Endothelial cell of umbilical vein (primary cell): ENCODE data around the gene ATP5PD. TPM values are rescaled to one million over a fixed set of nuclear protein-coding genes. Genes with fewer than 3 reads are reported as not detected.

Source experiments
- BruUV-seq: library from RNA; stranded (reverse); fragments of 400-500 nt; replicated peaks from 2 replicates; lab custom pipeline; 2021; lab: Mats Ljungman, UMichigan
- CTCF ChIA-PET: fragments of 300-600, 350-600 bp; sonication (Branson Sonifier 250); formaldehyde crosslinking; loops from one replicate; lab custom pipeline; 2021; ENCODE audit warnings: antibody characterized with exemption, inconsistent platforms; lab: Charles Lee
- POLR2A ChIA-PET: fragments of 300-600, 350-600 bp; sonication (Branson Sonifier 250); formaldehyde crosslinking; loops from one replicate; lab custom pipeline; 2021; ENCODE audit warnings: antibody characterized with exemption, inconsistent platforms; lab: Charles Lee
- DNase-seq: peaks from one replicate; pipeline ENCODE4 v3.0.0-alpha.2; 2011; ENCODE audit warnings: low read depth, low spot score
- FAIRE-seq: peaks from 2 replicates; lab custom pipeline; 2011; peaks lifted over from hg19 to GRCh38; lab: Jason Lieb, UNC
- H2AFZ ChIP-seq: 2 replicates; pipeline ENCODE4 v1.6.0; 2012; ENCODE audit warnings: low read depth, low read length, control low read depth, inconsistent platforms
- H3K27ac ChIP-seq: 2 replicates; pipeline ENCODE4 v1.5.1; 2011; ENCODE audit warnings: low read depth, mild to moderate bottlenecking, control low read depth, low read length, moderate library complexity; ENCODE audit not compliant: insufficient read depth
- H3K27me3 ChIP-seq, 2 experiments: 2 replicates each; pipeline versions ENCODE4 v1.6.0 to v1.6.1; 2011; ENCODE audit warnings: low read length in 2 of 2, mixed read lengths in 1 of 2; ENCODE audit not compliant: control insufficient read depth in 2 of 2, insufficient read depth in 2 of 2
- H3K36me3 ChIP-seq, 2 experiments: 2 replicates in 1 of 2; 3 replicates in 1 of 2; pipeline ENCODE4 v1.5.1; 2011; ENCODE audit warnings: low read length in 2 of 2, mild to moderate bottlenecking in 1 of 2, moderate library complexity in 1 of 2; ENCODE audit not compliant: control insufficient read depth in 2 of 2, insufficient read depth in 2 of 2; ENCODE audit errors: extremely low read depth in 1 of 2
- H3K4me1 ChIP-seq: 3 replicates; pipeline ENCODE4 v1.5.1; 2011; ENCODE audit warnings: mild to moderate bottlenecking, low read length; ENCODE audit not compliant: control insufficient read depth, insufficient read depth; ENCODE audit errors: extremely low read depth
- H3K4me2 ChIP-seq: 2 replicates; pipeline ENCODE4 v1.6.1; 2011; ENCODE audit warnings: low read length, control low read depth, mixed read lengths; ENCODE audit not compliant: insufficient read depth
- H3K4me3 ChIP-seq, 3 experiments: fragments of 200-600 bp in 1 of 3; sonication (generic), shearing (Covaris generic) in 1 of 3; replicated peaks in 1 of 3; 2 replicates each; pipeline ENCODE4 v1.5.1; 2011 to 2016; ENCODE audit warnings: control low read depth in 3 of 3, low read length in 3 of 3, mild to moderate bottlenecking in 2 of 3, inconsistent platforms in 1 of 3, low read depth in 1 of 3, moderate library complexity in 1 of 3; ENCODE audit not compliant: insufficient read depth in 1 of 3
- H3K79me2 ChIP-seq: 2 replicates; pipeline ENCODE4 v1.6.0; 2012; ENCODE audit warnings: low read length, inconsistent platforms; ENCODE audit not compliant: control insufficient read depth, insufficient read depth
- H3K9ac ChIP-seq: replicated peaks from 2 replicates; pipeline ENCODE3; 2011; ENCODE audit warnings: low read length, control low read depth; ENCODE audit not compliant: insufficient read depth; ENCODE audit errors: extremely low read depth
- H3K9me1 ChIP-seq: replicated peaks from 3 replicates; pipeline ENCODE4 v1.6.0; 2011; ENCODE audit warnings: mild to moderate bottlenecking, low read length; ENCODE audit not compliant: control insufficient read depth, insufficient read depth; ENCODE audit errors: extremely low read depth
- H3K9me3 ChIP-seq: replicated peaks from 2 replicates; pipeline ENCODE4 v1.5.1; 2012; ENCODE audit warnings: low read length, inconsistent platforms; ENCODE audit not compliant: control insufficient read depth, insufficient read depth
- H4K20me1 ChIP-seq: replicated peaks from 2 replicates; pipeline ENCODE3; 2011; ENCODE audit warnings: mild to moderate bottlenecking, low read length; ENCODE audit not compliant: control insufficient read depth, insufficient read depth; ENCODE audit errors: extremely low read depth
- EZH2 ChIP-seq: IDR thresholded peaks from 2 replicates; pipeline ENCODE4 v1.6.1; 2012; ENCODE audit warnings: borderline replicate concordance, low read depth, mild to moderate bottlenecking, moderate library complexity, low read length, inconsistent platforms; ENCODE audit not compliant: severe bottlenecking
- JUN ChIP-seq: IDR thresholded peaks from 2 replicates; pipeline ENCODE4 v1.6.1; 2011; ENCODE audit warnings: borderline replicate concordance, low read depth; ENCODE audit not compliant: insufficient read length, insufficient read depth
- MAX ChIP-seq: IDR thresholded peaks from 2 replicates; pipeline ENCODE4 v1.6.1; 2011; ENCODE audit not compliant: insufficient read depth, insufficient read length
- POLR2A ChIP-seq: IDR thresholded peaks from 2 replicates; pipeline ENCODE4 v1.6.1; 2012; ENCODE audit warnings: low read depth, mild to moderate bottlenecking, control low read depth, low read length
- POLR2AphosphoS5 ChIP-seq: IDR thresholded peaks from 2 replicates; pipeline ENCODE4 v1.6.1; 2012; ENCODE audit warnings: low read depth, mild to moderate bottlenecking, control low read depth, low read length, moderate library complexity; ENCODE audit not compliant: insufficient read depth
- dilution Hi-C: fragments of 300-500 bp; cut with MboI; formaldehyde crosslinking; loops from one replicate; pipeline ENCODE4 v1.15.0; 2019; ENCODE audit warnings: low sequenced_read_pairs; ENCODE audit not compliant: extremely low pct_ligation_motif_present
- intact Hi-C: fragments of 100-400 bp; cut with micrococcal nuclease; formaldehyde crosslinking; loops from one replicate; pipeline ENCODE4 v1.10.0; 2022
- polyA plus RNA-seq, 4 experiments: library from polyadenylated mRNA; depleted of rRNA in 3 of 4; stranded (reverse) in 3 of 4; unstranded in 1 of 4; fragments of >200 nt; gene quantifications; 2 replicates each; pipeline versions ENCODE4 v1.2.1 to v1.2.3, GENCODE V29; 2011 to 2012; ENCODE audit warnings: missing spikeins in 1 of 4
- total RNA-seq: library from RNA; stranded (reverse); gene quantifications from 2 replicates; pipeline ENCODE4 v1.2.3, GENCODE V29; 2021

The ATP5PD gene
- total and polyA plus RNA-seq, 2 donors (not counting 3 experiments of a cell fraction or from before 2014, with no cell fraction given) = 182 to 200 TPM

GRCh38 chr17:75024686-75025397 lies 21.9 kb downstream of the ATP5PD start:
- no peak overlapping the region for H2AFZ ChIP-seq
- H4K20me1 ChIP-seq = no peaks in the 10 kb centered on the region
- no peak for TF ChIP-seq POLR2AphosphoS5
- TF ChIP-seq POLR2A = no peak
- TF ChIP-seq MAX = no peak
- TF ChIP-seq JUN = no peak
- TF ChIP-seq EZH2 = no peak
- POLR2A ChIA-PET = no interaction called here
- no peaks in the 10 kb centered on the region for H3K27me3 ChIP-seq
- no TSS peak for BruUV-seq
- H3K9me3 ChIP-seq = no peaks in the 10 kb centered on the region
- no peaks in the 10 kb centered on the region for H3K4me1 ChIP-seq
- dilution Hi-C loops = no loop called here
- no peaks in the 10 kb centered on the region for H3K79me2 ChIP-seq
- intact Hi-C loops = no loop called here
- CTCF ChIA-PET = interaction anchor here (0.9 to 3.1 kb wide), 2 partner anchors 12 to 62 kb away, joined by 3 to 26 read pairs; partner anchors contain the start of gene MRPL58
- H3K9ac ChIP-seq = no peak overlapping the region
- no peak overlapping the region for H3K4me2 ChIP-seq
- H3K4me3 ChIP-seq = no peak overlapping the region
- no peaks in the 10 kb centered on the region for H3K9me1 ChIP-seq
- FAIRE-seq = no peak
- no peak overlapping the region for H3K27ac ChIP-seq
- DNase-seq = no peak
- H3K36me3 ChIP-seq = peaks cover 5 to 20% of the 10 kb centered on the region in 2 experiments
